Measurements from ENCODE around the gene TRAF4. TPM values are rescaled to one million over a fixed set of nuclear protein-coding genes. Genes with fewer than 3 reads are reported as not detected.

Gene TRAF4
- total RNA-seq, 1 donor from 2014 or later, result 36.6 TPM

GRCh38 chr17:28712705-28713415, 31.0 kb upstream of the TRAF4 start:
- no peak for TF ChIP-seq CTCF (IDR thresholded peaks at IDR 0.05; ENCODE audit: insufficient read depth, low read length, severe bottlenecking)
- Histone ChIP-seq H3K27me3 (ENCODE audit: control insufficient read depth, insufficient read depth, low read length) (no peaks in the 10 kb centered on the region), H3K4me3 (ENCODE audit: low read depth, low read length) (no peak overlapping the region), H3K36me3 (ENCODE audit: control insufficient read depth, insufficient read depth, low read length) (peaks cover 10% of the 10 kb centered on the region)
- DNase-seq (ENCODE audit: low read depth), result no peak
- FAIRE-seq, result peak; percentile 50

- Histone ChIP-seq H3K27me3 (ENCODE audit: control insufficient read depth, insufficient read depth, low read length) (no peaks in the 10 kb centered on the region), H3K4me3 (ENCODE audit: low read depth, low read length) (no peak overlapping the region), H3K36me3 (ENCODE audit: control insufficient read depth, insufficient read depth, low read length) (peaks cover 10% of the 10 kb centered on the region)
- FAIRE-seq, result no peak
- no peak for TF ChIP-seq CTCF (IDR thresholded peaks at IDR 0.05; ENCODE audit: insufficient read depth, low read length, severe bottlenecking)
- DNase-seq (ENCODE audit: low read depth), result no peak
These were observed 29.5 kb upstream of the TRAF4 start for GRCh38 chr17:28714281-28714680.

GRCh38 chr17:28715217-28715616, 28.6 kb upstream of the TRAF4 start:
- no peak for TF ChIP-seq CTCF (IDR thresholded peaks at IDR 0.05; ENCODE audit: insufficient read depth, low read length, severe bottlenecking)
- H3K4me3 ChIP-seq (ENCODE audit: low read depth, low read length), result no peak overlapping the region
- DNase-seq (ENCODE audit: low read depth) (no peak), FAIRE-seq (no peak)
- H3K27me3 ChIP-seq (ENCODE audit: control insufficient read depth, insufficient read depth, low read length), result no peaks in the 10 kb centered on the region
- H3K36me3 ChIP-seq (ENCODE audit: control insufficient read depth, insufficient read depth, low read length), result peaks cover 10% of the 10 kb centered on the region

GRCh38 chr17:28716740-28717577, 26.9 kb upstream of the TRAF4 start:
- TF ChIP-seq CTCF (IDR thresholded peaks at IDR 0.05; ENCODE audit: insufficient read depth, low read length, severe bottlenecking), result no peak
- DNase-seq (ENCODE audit: low read depth) (no peak), FAIRE-seq (no peak)
- H3K4me3 ChIP-seq (ENCODE audit: low read depth, low read length), result peak overlapping the region; percentile 63
- H3K36me3 ChIP-seq (ENCODE audit: control insufficient read depth, insufficient read depth, low read length), result peaks cover 15% of the 10 kb centered on the region
- H3K27me3 ChIP-seq (ENCODE audit: control insufficient read depth, insufficient read depth, low read length), result no peaks in the 10 kb centered on the region

GRCh38 chr17:28717578-28718332, 26.1 kb upstream of the TRAF4 start, which contains the start of gene RAB34:
RAB34 (minus strand) TSS chr17:28717868; CDS start chr17:28717266, 602 bp downstream.
- Histone ChIP-seq H3K27me3 (ENCODE audit: control insufficient read depth, insufficient read depth, low read length) (no peaks in the 10 kb centered on the region), H3K4me3 (ENCODE audit: low read depth, low read length) (peak within 1 kb of the TSS; percentile 63), H3K36me3 (ENCODE audit: control insufficient read depth, insufficient read depth, low read length) (peaks cover 19% of the 10 kb centered on the region)
- FAIRE-seq (no peak), DNase-seq (ENCODE audit: low read depth) (peak; percentile 61)
- peak; percentile 49 for TF ChIP-seq CTCF (IDR thresholded peaks at IDR 0.05; ENCODE audit: insufficient read depth, low read length, severe bottlenecking)

Measured in bronchial epithelial cell (primary cell).